Measurements from ENCODE around the gene LYPD6B.

Gene LYPD6B

DNA sequence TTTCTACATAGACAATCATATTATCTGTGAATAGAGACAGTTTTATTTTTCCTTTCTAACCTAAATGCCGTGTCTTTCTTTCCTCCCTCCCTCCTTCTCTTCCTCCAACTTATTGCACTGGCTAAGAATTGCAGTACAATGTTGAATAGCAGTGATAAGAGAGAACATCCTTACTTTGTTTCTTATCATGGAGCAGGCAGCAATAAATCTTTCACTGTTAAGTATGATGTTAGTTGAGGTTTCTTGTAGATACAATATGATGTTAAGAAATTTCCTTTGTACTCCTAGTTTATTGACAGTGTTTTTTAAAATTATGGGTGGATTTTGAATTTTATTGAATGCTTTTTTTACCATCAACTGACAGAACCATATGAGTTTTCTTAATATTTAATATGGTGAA lies 6.0 kb downstream of the LYPD6B start:
- DNase-seq: peak; percentile 40

DNA sequence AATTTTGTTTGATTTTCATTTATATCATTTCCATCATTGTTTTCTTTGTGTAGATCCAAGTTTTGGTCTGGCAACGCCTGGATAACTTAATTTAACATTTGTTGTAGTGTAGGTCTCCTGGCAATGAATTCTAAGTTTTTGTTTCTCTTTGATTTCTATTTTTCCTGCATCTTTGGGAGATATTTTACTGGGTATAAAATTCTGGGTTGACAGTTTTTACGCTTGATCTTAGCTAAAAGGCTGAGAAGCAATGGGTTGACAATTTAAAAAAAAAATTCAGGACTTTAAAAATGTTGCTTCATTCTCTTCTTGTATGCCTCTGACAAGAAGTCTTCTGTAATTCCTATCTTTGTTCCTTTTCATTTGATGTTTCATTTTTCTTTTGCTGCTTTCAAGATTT lies 8.6 kb downstream of the LYPD6B start:
- DNase-seq: no peak

- DNase-seq: peak; percentile 5
Measured at GRCh38 chr2:149049142-149049541, 10.6 kb downstream of the LYPD6B start.

DNA sequence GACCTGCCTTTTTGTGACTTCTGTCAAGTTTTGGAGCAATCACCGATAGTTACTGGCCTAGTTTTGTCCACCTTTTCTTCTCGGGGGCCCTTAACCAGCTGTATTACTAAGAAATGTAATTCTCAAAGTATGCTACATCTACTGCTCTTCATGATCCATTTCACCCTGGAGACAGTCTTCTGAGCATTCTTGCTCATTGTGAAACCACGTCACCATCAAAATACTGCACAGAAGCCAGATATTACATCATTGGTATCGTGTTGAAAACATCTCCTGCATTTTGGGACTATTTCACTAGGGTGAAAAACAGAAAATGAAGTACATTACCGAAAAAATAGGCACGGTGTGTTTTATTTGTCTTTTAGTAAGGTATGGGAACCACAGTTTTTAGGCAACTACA lies 11.7 kb downstream of the LYPD6B start:
- DNase-seq: peak; percentile 9

- peak; percentile 8 for DNase-seq
Measured at GRCh38 chr2:149055751-149056150, 17.3 kb downstream of the LYPD6B start.

DNA sequence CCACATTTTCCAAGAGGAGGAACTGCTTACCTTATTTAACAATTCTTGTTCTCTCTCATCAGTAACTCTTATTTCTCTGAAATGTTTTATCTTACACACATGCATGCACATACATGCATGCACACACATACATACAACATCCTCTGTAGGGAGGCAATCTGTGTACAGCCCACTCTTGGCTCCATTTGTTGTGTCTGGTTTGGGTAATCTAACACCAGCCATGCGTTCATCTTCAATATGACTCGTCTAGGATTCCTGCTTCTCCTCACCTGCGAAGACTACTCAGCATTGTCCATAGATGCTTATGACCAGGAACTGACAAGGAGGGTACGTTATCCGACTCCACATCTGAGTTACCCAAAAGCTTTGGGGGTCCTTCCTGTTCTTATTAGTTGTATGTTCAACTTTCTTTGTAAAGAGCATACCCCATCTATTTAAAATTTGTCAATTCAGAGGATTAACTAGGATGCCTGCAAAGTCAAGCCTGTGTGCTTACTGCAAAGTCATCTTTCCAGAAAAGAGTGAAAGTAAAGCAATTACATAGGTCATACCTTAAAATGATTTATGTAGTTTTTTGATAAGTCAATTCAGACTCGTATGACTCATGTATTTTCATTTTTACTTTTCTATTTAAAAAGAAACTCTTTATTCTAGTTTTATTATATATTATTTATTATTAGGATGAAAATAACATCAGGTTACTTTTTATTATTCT lies 18.2 kb downstream of the LYPD6B start:
- DNase-seq: no peak

DNA sequence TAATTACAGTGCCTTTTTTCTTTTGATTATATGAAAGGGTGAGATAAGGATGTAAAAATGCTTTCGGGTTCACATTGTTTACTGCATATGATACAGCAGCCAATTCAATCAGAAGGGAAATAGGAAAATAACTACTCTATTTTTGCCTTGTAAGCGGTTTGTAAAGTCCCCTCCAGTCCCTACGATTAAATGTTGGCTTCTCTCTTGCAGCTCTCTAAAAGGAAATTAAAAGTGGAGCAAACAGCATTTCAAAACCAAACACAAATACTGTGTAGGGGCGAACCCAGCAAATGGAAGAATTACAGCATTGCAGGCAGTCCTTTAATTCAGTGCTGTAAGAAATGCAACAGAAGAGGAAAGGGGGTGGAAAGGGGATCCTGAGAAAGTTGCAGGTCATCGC lies 18.9 kb downstream of the LYPD6B start:
- no peak for DNase-seq

- DNase-seq: peak; percentile 38
Measured at GRCh38 chr2:149058936-149059335, 20.4 kb downstream of the LYPD6B start.

DNA sequence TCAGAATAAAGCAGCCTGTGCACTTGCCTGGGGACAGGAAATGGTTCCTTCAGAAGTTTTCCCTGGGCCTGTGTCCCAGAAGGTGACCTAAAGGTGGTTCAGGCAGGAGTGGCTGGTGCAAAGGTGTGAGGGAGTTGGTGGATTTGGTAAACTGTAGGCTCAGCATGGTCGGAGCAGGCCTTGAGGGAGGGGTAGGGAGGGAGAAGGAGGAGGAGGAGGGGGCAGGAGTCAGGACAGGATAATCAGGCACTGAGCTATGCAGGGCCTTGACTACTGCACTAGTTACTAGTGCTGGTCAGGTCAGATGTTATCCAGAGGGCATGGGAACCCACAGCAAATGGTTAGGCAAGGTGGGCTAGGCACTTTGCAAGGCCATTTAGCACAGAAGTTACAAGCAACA lies 21.3 kb downstream of the LYPD6B start:
- no peak for DNase-seq

DNA sequence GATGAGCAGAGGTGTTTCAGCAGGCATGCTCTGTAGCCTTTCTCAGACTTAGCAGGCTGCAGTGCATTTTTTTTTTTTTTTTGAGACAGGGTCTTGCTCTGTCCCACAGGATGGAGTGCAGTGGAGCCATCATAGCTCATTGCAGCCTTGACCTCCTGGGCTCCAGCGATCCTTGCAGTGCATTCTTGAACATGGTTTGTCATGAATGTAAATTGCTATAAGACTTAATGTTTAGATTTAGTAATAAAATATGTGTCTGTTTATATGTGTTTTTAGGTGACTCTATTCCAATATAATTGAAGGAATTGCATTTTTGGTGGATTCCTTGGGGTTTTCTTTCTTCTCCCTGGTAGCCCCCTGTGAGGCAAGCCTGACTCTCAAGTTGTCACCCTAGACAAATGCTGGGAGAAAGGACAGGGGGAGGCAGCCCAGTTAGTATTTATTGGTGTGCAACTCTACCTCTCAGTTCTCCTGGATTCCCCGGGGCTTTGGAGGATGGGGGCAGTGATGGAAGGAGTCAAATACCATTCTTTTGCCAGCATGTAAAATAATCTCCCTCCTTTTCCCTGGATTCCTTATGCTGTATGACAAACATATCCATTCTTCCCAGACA lies 22.7 kb downstream of the LYPD6B start:
- DNase-seq: no peak

DNA sequence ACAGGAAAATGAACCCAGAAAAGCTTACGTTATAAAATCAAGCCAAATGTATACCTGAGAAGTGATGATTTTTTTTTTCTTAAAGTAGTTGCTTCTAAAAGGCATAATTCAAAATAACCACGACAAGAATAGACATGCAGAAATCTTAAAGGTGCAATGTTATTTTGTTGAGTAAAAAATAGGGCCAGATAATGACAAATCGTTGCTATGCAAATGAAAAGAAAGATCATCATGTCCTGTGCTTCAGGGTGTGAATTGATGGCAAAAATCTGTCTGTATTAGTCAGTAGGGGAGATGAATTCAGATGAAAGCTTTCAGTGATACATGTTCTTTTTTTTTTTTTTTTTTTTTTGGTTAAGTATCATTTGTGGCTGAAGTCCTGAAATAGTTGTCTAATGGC lies 24.0 kb downstream of the LYPD6B start:
- no peak for DNase-seq

DNA sequence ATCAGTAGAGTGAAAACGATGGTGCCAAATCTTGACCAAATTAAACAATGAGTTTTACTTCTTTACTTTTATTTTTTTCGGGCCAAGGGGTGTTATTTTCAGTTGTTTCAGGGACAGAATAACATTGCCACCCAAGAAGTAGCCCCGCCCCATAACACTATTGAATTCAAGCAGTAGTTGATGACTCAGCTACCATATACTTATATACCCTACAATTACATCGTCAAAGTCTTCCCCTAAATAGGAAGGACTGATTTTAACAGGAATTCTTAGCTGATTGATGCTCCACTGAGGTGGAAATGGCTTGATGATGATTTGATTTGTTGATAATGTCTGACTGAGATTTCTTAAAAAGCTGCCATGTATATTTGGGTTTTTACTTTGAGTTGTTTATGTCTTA lies 24.7 kb downstream of the LYPD6B start:
- DNase-seq: no peak

DNA sequence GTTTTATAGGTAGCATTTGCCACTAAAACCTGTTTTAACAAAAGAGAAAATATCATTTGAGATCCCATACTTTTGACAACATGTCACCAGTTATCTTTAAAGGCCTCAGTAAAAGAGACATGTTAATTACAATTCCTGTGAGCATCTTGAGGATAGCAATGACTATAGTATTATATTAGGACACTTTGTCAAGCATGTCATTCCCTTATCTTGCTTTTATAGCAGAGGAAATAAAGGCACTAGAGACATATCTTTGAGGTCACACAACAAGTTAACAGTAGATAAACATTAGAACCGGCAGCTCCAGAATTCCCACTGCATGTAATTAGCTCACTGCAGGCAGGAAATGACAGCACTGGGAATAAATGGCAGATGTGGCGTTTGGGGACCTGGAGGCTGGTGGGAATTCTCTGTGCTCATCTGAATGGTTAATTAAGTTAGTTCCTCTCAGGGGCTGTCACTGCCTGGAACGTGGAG lies 25.9 kb downstream of the LYPD6B start:
- DNase-seq: no peak

GRCh38 chr2:149064856-149065630 lies 26.5 kb downstream of the LYPD6B start:
- DNase-seq: no peak

DNA sequence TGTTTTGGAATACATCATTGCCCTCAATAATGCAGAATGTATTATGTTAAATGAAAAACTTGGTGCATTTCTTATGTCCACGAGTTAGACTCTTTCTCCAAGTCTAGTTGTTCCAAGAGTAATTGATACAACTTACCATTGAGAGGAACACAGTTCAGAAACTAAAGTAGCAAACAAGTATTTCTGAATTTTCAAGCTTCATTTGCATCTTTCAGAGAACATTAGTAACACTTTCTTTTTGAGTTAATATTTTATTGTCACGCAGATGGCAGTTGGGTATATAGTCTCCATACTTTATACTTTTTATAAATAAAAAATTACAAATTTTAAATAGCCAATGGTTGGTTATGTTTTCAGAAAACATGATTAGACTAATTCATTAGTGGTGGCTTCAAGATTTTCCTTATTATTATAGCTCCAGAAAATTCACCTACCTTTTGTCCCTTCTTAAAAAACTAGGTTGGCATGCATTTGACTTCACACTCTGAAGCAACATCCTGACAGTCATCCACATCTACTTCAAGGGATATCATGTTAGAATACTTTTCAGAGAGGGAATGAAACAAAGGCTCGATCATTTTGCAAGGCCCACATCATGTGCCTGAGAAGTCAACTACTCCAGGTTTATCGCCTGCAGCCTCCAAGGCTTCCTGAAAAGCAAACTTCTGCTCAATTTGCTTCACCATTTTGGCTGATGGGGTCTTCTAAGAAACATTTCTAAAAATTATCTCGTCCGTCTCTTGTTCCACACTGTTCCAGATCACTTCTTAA lies 29.9 kb downstream of the LYPD6B start:
- DNase-seq: peak; percentile 29

- DNase-seq: peak; percentile 63
Measured at GRCh38 chr2:149068996-149069888, 30.7 kb downstream of the LYPD6B start.

DNA sequence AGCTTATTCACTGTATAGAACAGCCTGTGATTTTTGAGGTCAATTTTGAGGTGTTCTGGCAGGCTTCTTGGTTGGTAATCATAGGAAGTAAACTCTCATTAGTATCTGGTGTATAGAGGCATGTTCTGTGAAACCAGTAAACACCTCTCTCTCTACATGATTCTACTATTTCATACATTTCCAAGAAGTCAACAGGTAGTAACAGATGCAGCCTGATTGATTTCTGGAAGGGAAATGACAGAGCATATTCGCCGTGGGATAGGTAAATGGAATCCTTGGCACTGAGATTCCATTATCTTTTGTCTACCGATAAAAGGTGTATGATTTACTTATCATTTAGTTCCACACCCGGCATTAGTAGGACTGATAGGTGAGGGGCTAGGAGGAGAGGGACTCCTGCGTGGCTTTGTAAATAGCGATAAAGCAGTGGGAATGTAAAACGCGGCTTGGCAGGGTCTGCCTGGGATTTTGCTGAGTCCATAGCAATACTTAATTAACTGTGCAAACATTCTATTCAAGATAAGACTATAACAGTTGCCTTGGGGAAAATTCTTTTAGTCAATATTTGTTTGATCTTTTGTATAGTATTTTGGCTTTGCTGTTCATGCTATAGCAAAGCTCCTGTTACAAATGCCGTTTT lies 32.3 kb downstream of the LYPD6B start:
- no peak for DNase-seq

DNA sequence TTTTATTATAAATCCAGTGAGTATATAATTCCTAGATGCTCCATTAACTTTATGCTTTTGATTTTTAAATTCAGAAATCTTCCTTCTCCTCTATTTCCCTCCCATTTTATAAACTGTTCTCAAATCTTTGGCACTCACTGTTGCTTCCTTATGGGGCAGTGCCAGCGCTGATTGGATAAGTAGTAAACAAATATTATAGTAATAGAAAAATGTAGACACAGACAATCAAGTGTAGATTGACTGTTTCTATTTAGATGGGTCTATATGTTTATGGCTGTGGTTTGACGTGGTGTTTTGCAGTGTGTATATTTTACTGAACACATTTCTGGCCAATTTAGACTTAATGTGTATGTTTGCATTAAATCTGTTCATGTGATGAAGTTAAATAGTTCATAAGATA lies 36.6 kb downstream of the LYPD6B start:
- DNase-seq: no peak

- DNase-seq: no peak
Measured at GRCh38 chr2:149075853-149076252, 37.4 kb downstream of the LYPD6B start.

GRCh38 chr2:149076863-149077412 lies 38.4 kb downstream of the LYPD6B start:
- no peak for DNase-seq

- no peak for DNase-seq
Measured at GRCh38 chr2:149077861-149078260, 39.4 kb downstream of the LYPD6B start.

Data from NCI-H226 (cell line).